ENCODE measurements around the gene BARX2. TPM values are rescaled to one million over a fixed set of nuclear protein-coding genes. Genes with fewer than 3 reads are reported as not detected.

The BARX2 gene
- total RNA-seq, 3 donors from 2014 or later (not counting 1 experiment from before 2014, with no cell fraction given), result not detected

- TF ChIP-seq CTCF (IDR thresholded peaks at IDR 0.05), result no peak
- no peaks in the 10 kb centered on the region for H3K27me3 ChIP-seq (ENCODE audit: control insufficient read depth, insufficient read depth, low read length)
- H3K9me3 ChIP-seq (ENCODE audit: control insufficient read depth, insufficient read depth, low read length), result no peaks in the 10 kb centered on the region
- peaks cover 6% of the 10 kb centered on the region in 2 donors for H3K27me3 Mint-ChIP-seq (ENCODE audit: low read depth in 2 of 2)
- intact Hi-C loops (cut with micrococcal nuclease), result no loop called here
- peaks cover 0 to 3% of the 10 kb centered on the region in 2 donors for H3K9me3 Mint-ChIP-seq
- no peaks in the 10 kb centered on the region for H3K4me1 ChIP-seq (ENCODE audit: control insufficient read depth, insufficient read depth, low read length)
- H3K27ac Mint-ChIP-seq, result no peak overlapping the region
- ATAC-seq, result no peak
- H3K27ac ChIP-seq (ENCODE audit: low read length), result no peak overlapping the region
- no peak for DNase-seq
- no peak overlapping the region for H3K4me3 ChIP-seq (ENCODE audit: low read length)
- 90% methylated on average over 4 of the region's 7 CpGs for WGBS (ENCODE audit: insufficient coverage)
- no peaks in the 10 kb centered on the region for H3K36me3 Mint-ChIP-seq
- H3K36me3 ChIP-seq (ENCODE audit: control insufficient read depth, insufficient read depth, low read length), result no peaks in the 10 kb centered on the region
- H3K4me3 Mint-ChIP-seq, result no peak overlapping the region
- H3K4me1 Mint-ChIP-seq, result no peaks in the 10 kb centered on the region
Observed at GRCh38 chr11:129447654-129448239, 72.1 kb downstream of the BARX2 start.

GRCh38 chr11:129451524-129451923 lies 75.9 kb downstream of the BARX2 start:
- Histone ChIP-seq H3K27ac (ENCODE audit: low read length) (no peak overlapping the region), H3K36me3 (ENCODE audit: control insufficient read depth, insufficient read depth, low read length) (no peaks in the 10 kb centered on the region), H3K4me1 (ENCODE audit: control insufficient read depth, insufficient read depth, low read length) (no peaks in the 10 kb centered on the region), H3K27me3 (ENCODE audit: control insufficient read depth, insufficient read depth, low read length) (no peaks in the 10 kb centered on the region), H3K4me3 (ENCODE audit: low read length) (no peak overlapping the region), H3K9me3 (ENCODE audit: control insufficient read depth, insufficient read depth, low read length) (no peaks in the 10 kb centered on the region)
- H3K27ac Mint-ChIP-seq, result no peak overlapping the region
- peaks cover 6% of the 10 kb centered on the region in 2 donors for H3K27me3 Mint-ChIP-seq (ENCODE audit: low read depth in 2 of 2)
- no peaks in the 10 kb centered on the region for H3K4me1 Mint-ChIP-seq
- intact Hi-C loops (cut with micrococcal nuclease), result no loop called here
- H3K36me3 Mint-ChIP-seq, result no peaks in the 10 kb centered on the region
- DNase-seq (no peak), ATAC-seq (no peak)
- H3K9me3 Mint-ChIP-seq, result peaks cover 0 to 3% of the 10 kb centered on the region in 2 donors
- 58% methylated on average over 5 of the region's 5 CpGs for WGBS (ENCODE audit: insufficient coverage)
- no peak overlapping the region for H3K4me3 Mint-ChIP-seq
- TF ChIP-seq CTCF (IDR thresholded peaks at IDR 0.05), result no peak

- Mint-ChIP-seq H3K4me3 (no peak overlapping the region), H3K4me1 (no peaks in the 10 kb centered on the region), H3K27me3 (ENCODE audit: low read depth in 2 of 2) (peaks cover 6 to 13% of the 10 kb centered on the region in 2 donors), H3K36me3 (no peaks in the 10 kb centered on the region), H3K27ac (no peak overlapping the region), H3K9me3 (peaks cover 0 to 3% of the 10 kb centered on the region in 2 donors)
- Histone ChIP-seq H3K27me3 (ENCODE audit: control insufficient read depth, insufficient read depth, low read length) (no peaks in the 10 kb centered on the region), H3K9me3 (ENCODE audit: control insufficient read depth, insufficient read depth, low read length) (no peaks in the 10 kb centered on the region), H3K27ac (ENCODE audit: low read length) (no peak overlapping the region), H3K4me1 (ENCODE audit: control insufficient read depth, insufficient read depth, low read length) (no peaks in the 10 kb centered on the region), H3K36me3 (ENCODE audit: control insufficient read depth, insufficient read depth, low read length) (no peaks in the 10 kb centered on the region), H3K4me3 (ENCODE audit: low read length) (no peak overlapping the region)
- intact Hi-C loops (cut with micrococcal nuclease), result no loop called here
- TF ChIP-seq CTCF (IDR thresholded peaks at IDR 0.05), result no peak
- WGBS (ENCODE audit: insufficient coverage), result 69% methylated on average over 6 of the region's 6 CpGs
- ATAC-seq, result no peak
- no peak for DNase-seq
Observed at GRCh38 chr11:129453293-129453721, 77.7 kb downstream of the BARX2 start.

GRCh38 chr11:129455101-129455500 lies 79.5 kb downstream of the BARX2 start:
- no peak for ATAC-seq
- TF ChIP-seq CTCF (IDR thresholded peaks at IDR 0.05), result no peak

More at GRCh38 chr11:129455101-129455500, 79.5 kb downstream of the BARX2 start:
- WGBS (ENCODE audit: insufficient coverage), result 100% methylated on average over 2 of the region's 4 CpGs
- Histone ChIP-seq H3K9me3 (ENCODE audit: control insufficient read depth, insufficient read depth, low read length) (no peaks in the 10 kb centered on the region), H3K4me3 (ENCODE audit: low read length) (no peak overlapping the region), H3K27ac (ENCODE audit: low read length) (no peak overlapping the region), H3K36me3 (ENCODE audit: control insufficient read depth, insufficient read depth, low read length) (no peaks in the 10 kb centered on the region), H3K27me3 (ENCODE audit: control insufficient read depth, insufficient read depth, low read length) (no peaks in the 10 kb centered on the region), H3K4me1 (ENCODE audit: control insufficient read depth, insufficient read depth, low read length) (no peaks in the 10 kb centered on the region)
- Mint-ChIP-seq H3K4me3 (no peak overlapping the region), H3K27me3 (ENCODE audit: low read depth in 2 of 2) (peaks cover 6 to 13% of the 10 kb centered on the region in 2 donors), H3K9me3 (peaks cover 0 to 3% of the 10 kb centered on the region in 2 donors), H3K36me3 (no peaks in the 10 kb centered on the region), H3K4me1 (no peaks in the 10 kb centered on the region), H3K27ac (no peak overlapping the region)
- no peak for DNase-seq
- intact Hi-C loops (cut with micrococcal nuclease), result no loop called here

Data from natural killer cell (primary cell).